Right lung (tissue), 10 donors: Measurements from ENCODE around the gene PEX19. TPM values are rescaled to one million over a fixed set of nuclear protein-coding genes. Genes with fewer than 3 reads are reported as not detected.
"Not testable (repeated sequence)": the region's sequence is repeated elsewhere in the genome, so short reads cannot be mapped to it uniquely, and the experiment has no call there.

ENCODE experiments used
- DNase-seq, 2 donors: peaks; one replicate each; pipeline ENCODE4 v3.0.0-alpha.2; 2013
- long read RNA-seq, 8 donors: transcript quantifications; one replicate each; lab custom pipeline, GENCODE V29; 2026
- polyA plus RNA-seq, 5 donors: library from polyadenylated mRNA; unstranded; fragments of 120-200 nt; gene quantifications; one replicate each; pipeline versions ENCODE4 v1.2.1 to v1.2.3, GENCODE V29; 2013; ENCODE audit warnings: inconsistent platforms in 1 of 5, low replicate concordance in 1 of 5; ENCODE audit not compliant: insufficient read length in 5 of 5, insufficient read depth in 1 of 5

Gene PEX19
- 10 to 100 TPM; 64.8 to 81.5 (median 70.9) TPM for polyA plus RNA-seq
- long read RNA-seq, donor 1, transcript PEX19-205 (7 exons, 3,504 nt) = minor isoform, 6 of 39 reads
- long read RNA-seq, donor 1, transcript PEX19-201 (8 exons, 3,661 nt) = major isoform, 27 of 39 reads
- long read RNA-seq, donor 1, partial matches to known transcripts = 6 of 39 reads
- long read RNA-seq, donor 1, other reads (novel, unspliced or antisense) = 0 of 39 reads
- long read RNA-seq, donor 2, transcript PEX19-201 (8 exons, 3,661 nt) = major isoform, 13 of 14 reads
- long read RNA-seq, donor 2, partial matches to known transcripts = 0 of 14 reads
- long read RNA-seq, donor 2, other reads (novel, unspliced or antisense) = 0 of 14 reads
- long read RNA-seq, donor 3, transcript PEX19-201 (8 exons, 3,661 nt) = major isoform, 22 of 26 reads
- long read RNA-seq, donor 3, partial matches to known transcripts = 0 of 26 reads
- long read RNA-seq, donor 3, other reads (novel, unspliced or antisense) = 0 of 26 reads
- long read RNA-seq, donor 4, transcript PEX19-201 (8 exons, 3,661 nt) = major isoform, 11 of 17 reads
- long read RNA-seq, donor 4, transcript PEX19-205 (7 exons, 3,504 nt) = minor isoform, 6 of 17 reads
- long read RNA-seq, donor 4, partial matches to known transcripts = 0 of 17 reads
- long read RNA-seq, donor 4, other reads (novel, unspliced or antisense) = 0 of 17 reads
- long read RNA-seq, donor 5, transcript PEX19-205 (7 exons, 3,504 nt) = minor isoform, 8 of 39 reads
- long read RNA-seq, donor 5, transcript PEX19-201 (8 exons, 3,661 nt) = major isoform, 20 of 39 reads
- long read RNA-seq, donor 5, partial matches to known transcripts = 11 of 39 reads
- long read RNA-seq, donor 5, other reads (novel, unspliced or antisense) = 0 of 39 reads
- long read RNA-seq, donor 6, transcript PEX19-201 (8 exons, 3,661 nt) = major isoform, 18 of 47 reads
- long read RNA-seq, donor 6, transcript PEX19-205 (7 exons, 3,504 nt) = minor isoform, 5 of 47 reads
- long read RNA-seq, donor 6, partial matches to known transcripts = 23 of 47 reads
- long read RNA-seq, donor 6, other reads (novel, unspliced or antisense) = 0 of 47 reads
- long read RNA-seq, donor 7, transcript PEX19-205 (7 exons, 3,504 nt) = minor isoform, 7 of 24 reads
- long read RNA-seq, donor 7, transcript PEX19-201 (8 exons, 3,661 nt) = major isoform, 17 of 24 reads
- long read RNA-seq, donor 7, partial matches to known transcripts = 0 of 24 reads
- long read RNA-seq, donor 7, other reads (novel, unspliced or antisense) = 0 of 24 reads
- long read RNA-seq, donor 8, transcript PEX19-201 (8 exons, 3,661 nt) = major isoform, 7 of 14 reads
- long read RNA-seq, donor 8, transcript PEX19-205 (7 exons, 3,504 nt) = major isoform, 7 of 14 reads
- long read RNA-seq, donor 8, partial matches to known transcripts = 0 of 14 reads
- long read RNA-seq, donor 8, other reads (novel, unspliced or antisense) = 0 of 14 reads

GRCh38 chr1:160284782-160285344 lies at the start of gene PEX19:
TSS of gene PEX19 (minus strand) at chr1:160285133. CDS start at chr1:160285124, 9 bp downstream.
- peak; percentile 88 to 90 for DNase-seq

GRCh38 chr1:160332516-160332915 lies 47.6 kb upstream of the PEX19 start:
- DNase-seq = no peak

GRCh38 chr1:160330119-160330518 lies 45.2 kb upstream of the PEX19 start:
- no peak for DNase-seq

- DNase-seq = no peak
Measured at GRCh38 chr1:160328184-160328583, 43.3 kb upstream of the PEX19 start.

- DNase-seq = no peak
Measured at GRCh38 chr1:160326418-160326817, 41.5 kb upstream of the PEX19 start.

- no peak for DNase-seq
Measured at GRCh38 chr1:160325252-160325651, 40.3 kb upstream of the PEX19 start.

- DNase-seq = no peak
Measured at GRCh38 chr1:160322831-160323230, 37.9 kb upstream of the PEX19 start.

GRCh38 chr1:160315359-160315758 lies 30.4 kb upstream of the PEX19 start:
- no peak for DNase-seq

GRCh38 chr1:160309571-160309970 lies 24.6 kb upstream of the PEX19 start:
- no peak for DNase-seq

- DNase-seq = no peak
Measured at GRCh38 chr1:160309185-160309557, 24.2 kb upstream of the PEX19 start.

- no peak for DNase-seq
Measured at GRCh38 chr1:160308451-160309184, 23.7 kb upstream of the PEX19 start.

GRCh38 chr1:160307118-160307791 lies 22.3 kb upstream of the PEX19 start:
- no peak for DNase-seq

- no peak for DNase-seq
Measured at GRCh38 chr1:160300173-160300572, 15.2 kb upstream of the PEX19 start.

GRCh38 chr1:160296036-160296435 lies 11.1 kb upstream of the PEX19 start:
- no peak for DNase-seq

- no peak for DNase-seq
Measured at GRCh38 chr1:160293020-160293968, 8.4 kb upstream of the PEX19 start.

GRCh38 chr1:160291248-160292220 lies 6.6 kb upstream of the PEX19 start:
- peak; percentile 28 to 50 for DNase-seq

GRCh38 chr1:160287769-160288168 lies 2.8 kb upstream of the PEX19 start:
- DNase-seq = not testable (repeated sequence)
